OCI-LY7 (cell line): ENCODE measurements around the gene PRSS27. TPM values are rescaled to one million over a fixed set of nuclear protein-coding genes. Genes with fewer than 3 reads are reported as not detected.
A peak's percentile ranks its signal among the peaks of the same experiment; 100 is the strongest.
"Not testable (repeated sequence)": the region's sequence is repeated elsewhere in the genome, so short reads cannot be mapped to it uniquely, and the experiment has no call there.

Experiments
- BruUV-seq: library from RNA; stranded (reverse); fragments of 400-500 nt; replicated peaks from 2 replicates; lab custom pipeline; 2021; lab: Mats Ljungman, UMichigan
- CTCF ChIA-PET: fragments of 300-600 bp; sonication (Branson Sonifier 250); formaldehyde crosslinking; loops from one replicate; lab custom pipeline; 2022; ENCODE audit warnings: antibody characterized with exemption; ENCODE audit not compliant: unreplicated experiment; lab: Charles Lee
- POLR2A ChIA-PET: fragments of 300-600 bp; sonication (Branson Sonifier 250); formaldehyde crosslinking; loops from one replicate; lab custom pipeline; 2022; ENCODE audit warnings: antibody characterized with exemption; lab: Charles Lee
- DNase-seq: peaks from one replicate; pipeline ENCODE4 v3.0.0-alpha.2; 2015; ENCODE audit warnings: low spot score
- H2AFZ ChIP-seq: fragments of 200-600 bp; sonication (generic), shearing (Covaris generic); 2 replicates; pipeline ENCODE4 v1.6.1; 2014; ENCODE audit warnings: mild to moderate bottlenecking, antibody characterized with exemption, low read length, moderate library complexity
- H3K27ac ChIP-seq: fragments of 200-600 bp; sonication (generic); 2 replicates; pipeline ENCODE4 v1.5.1; 2014; ENCODE audit warnings: mixed run types, low read depth, mild to moderate bottlenecking, moderate library complexity, low read length, inconsistent platforms; ENCODE audit not compliant: poor library complexity, severe bottlenecking
- H3K36me3 ChIP-seq: fragments of 200-600 bp; sonication (generic); 2 replicates; pipeline ENCODE4 v1.6.1; 2014; ENCODE audit warnings: mild to moderate bottlenecking, antibody characterized with exemption, low read length, moderate library complexity, mixed read lengths; ENCODE audit not compliant: insufficient read depth
- H3K4me1 ChIP-seq: fragments of 200-600 bp; sonication (generic); 2 replicates; pipeline ENCODE4 v1.5.1; 2014; ENCODE audit warnings: mild to moderate bottlenecking, low read length; ENCODE audit not compliant: insufficient read depth, poor library complexity, severe bottlenecking
- H3K4me2 ChIP-seq: fragments of 200-600 bp; sonication (generic); 2 replicates; pipeline ENCODE4 v1.6.1; 2014; ENCODE audit warnings: mild to moderate bottlenecking, low read length
- H3K4me3 ChIP-seq: fragments of 200-600 bp; sonication (generic); 2 replicates; pipeline ENCODE4 v1.5.1; 2014; ENCODE audit warnings: mild to moderate bottlenecking, low read depth, low read length; ENCODE audit not compliant: poor library complexity, severe bottlenecking
- H3K79me2 ChIP-seq: fragments of 200-600 bp; sonication (generic); 2 replicates; pipeline ENCODE4 v1.6.1; 2016; ENCODE audit warnings: low read depth, mild to moderate bottlenecking, low read length, moderate library complexity, mixed read lengths; ENCODE audit not compliant: insufficient read depth
- H3K9me2 ChIP-seq: fragments of 200-600 bp; sonication (generic); 2 replicates; pipeline ENCODE4 v1.6.1; 2016; ENCODE audit warnings: mild to moderate bottlenecking, low read length, mixed read lengths; ENCODE audit not compliant: insufficient read depth
- H3K9me3 ChIP-seq: fragments of 200-600 bp; sonication (generic); 2 replicates; pipeline ENCODE4 v1.6.1; 2014; ENCODE audit warnings: mild to moderate bottlenecking, mixed run types, low read length, mixed read lengths
- H4K20me1 ChIP-seq: fragments of 200-600 bp; sonication (generic); 2 replicates; pipeline ENCODE4 v1.6.1; 2014; ENCODE audit warnings: mild to moderate bottlenecking, antibody characterized with exemption, low read length, moderate library complexity, mixed read lengths; ENCODE audit not compliant: insufficient read depth
- CTCF ChIP-seq: fragments of 200-600 bp; sonication (generic); conservative IDR thresholded peaks from 2 replicates; pipeline ENCODE4 v1.5.1; 2014; ENCODE audit warnings: mild to moderate bottlenecking, antibody characterized with exemption, low read length, moderate library complexity, mixed read lengths
- EZH2phosphoT487 ChIP-seq: fragments of 200-600 bp; sonication (generic); IDR thresholded peaks from 2 replicates; pipeline ENCODE4 v1.6.1; 2018; ENCODE audit warnings: low read depth, borderline replicate concordance, mild to moderate bottlenecking, mixed run types, antibody characterized with exemption, low read length, moderate library complexity, mixed read lengths
- intact Hi-C: fragments of 100-400 bp; cut with micrococcal nuclease; formaldehyde crosslinking; loops from one replicate; pipeline ENCODE4 v1.10.0; 2022; ENCODE audit not compliant: unreplicated experiment
- total RNA-seq, 2 experiments: library from RNA; depleted of rRNA in 1 of 2; stranded (reverse); fragments of >200 nt in 1 of 2; shearing (Covaris generic) in 1 of 2; gene quantifications; 2 replicates each; pipeline ENCODE4 v1.2.3, GENCODE V29; 2014 to 2022

The PRSS27 gene
- total RNA-seq, 2 experiments from 2014 or later: 2.7 to 7.7 TPM

GRCh38 chr16:2724816-2725348 is 4.9 kb upstream of the PRSS27 start:
- intact Hi-C loops: no loop called here
- no peak for DNase-seq
- Histone ChIP-seq H3K4me1 (peaks cover 6% of the 10 kb centered on the region), H3K36me3 (no peaks in the 10 kb centered on the region), H3K4me2 (no peak overlapping the region), H3K9me2 (no peaks in the 10 kb centered on the region), H3K79me2 (no peaks in the 10 kb centered on the region), H3K4me3 (no peak overlapping the region), H3K9me3 (no peaks in the 10 kb centered on the region), H2AFZ (no peak overlapping the region), H3K27ac (no peak overlapping the region), H4K20me1 (no peaks in the 10 kb centered on the region)
- no TSS peak for BruUV-seq
- no peak for TF ChIP-seq CTCF
- TF ChIP-seq EZH2phosphoT487: no peak
- CTCF ChIA-PET: interaction anchor here (0.6 kb wide), 1 partner anchor 26 kb away, joined by 4 read pairs; no protein-coding TSS in a partner anchor
- POLR2A ChIA-PET: interaction anchor here (0.6 kb wide), 1 partner anchor 12 kb away, joined by 3 read pairs; no protein-coding TSS in a partner anchor

GRCh38 chr16:2724088-2724676 is 4.2 kb upstream of the PRSS27 start:
- Histone ChIP-seq H3K9me3 (no peaks in the 10 kb centered on the region), H3K79me2 (no peaks in the 10 kb centered on the region), H2AFZ (no peak overlapping the region), H3K4me2 (no peak overlapping the region), H4K20me1 (no peaks in the 10 kb centered on the region), H3K9me2 (no peaks in the 10 kb centered on the region), H3K36me3 (no peaks in the 10 kb centered on the region), H3K27ac (no peak overlapping the region), H3K4me1 (peaks cover 6% of the 10 kb centered on the region), H3K4me3 (no peak overlapping the region)
- DNase-seq: no peak
- no TSS peak for BruUV-seq
- TF ChIP-seq CTCF (no peak), EZH2phosphoT487 (no peak)
- intact Hi-C loops: no loop called here
- ChIA-PET POLR2A (no interaction called here), CTCF (interaction anchor here (0.6 kb wide), 1 partner anchor 1382 kb away, joined by 5 read pairs; no protein-coding TSS in a partner anchor)

GRCh38 chr16:2721634-2722173 is 1.7 kb upstream of the PRSS27 start:
- Histone ChIP-seq H2AFZ (peak overlapping the region; percentile 93), H3K27ac (peak overlapping the region; percentile 23), H3K4me2 (peak overlapping the region; percentile 75), H3K4me3 (peak overlapping the region; percentile 72)
- CTCF ChIA-PET, H3K79me2 ChIP-seq, H3K36me3 ChIP-seq, BruUV-seq, POLR2A ChIA-PET, DNase-seq, H3K9me3 ChIP-seq, H3K4me1 ChIP-seq, H4K20me1 ChIP-seq, H3K9me2 ChIP-seq: not testable (repeated sequence)
- intact Hi-C loops: loop anchor here (2.0 kb wide), 1 partner anchor 39 kb away; the partner anchor contains the start of gene KCTD5
